Activated CD4-positive, alpha-beta T cell treated with anti-CD3 and anti-CD28 coated beads, Interleukin-2, amount 50 U/mL, for 24 hours (primary cell): ENCODE measurements around the gene F2.
"Not testable (repeated sequence)": the region's sequence is repeated elsewhere in the genome, so short reads cannot be mapped to it uniquely, and the experiment has no call there.

Source experiments
- DNase-seq, 2 donors: peaks; one replicate each; pipeline ENCODE4 v3.0.0-alpha.2; 2020; ENCODE audit warnings: low read depth in 1 of 2, low spot score in 1 of 2

The F2 gene

DNA sequence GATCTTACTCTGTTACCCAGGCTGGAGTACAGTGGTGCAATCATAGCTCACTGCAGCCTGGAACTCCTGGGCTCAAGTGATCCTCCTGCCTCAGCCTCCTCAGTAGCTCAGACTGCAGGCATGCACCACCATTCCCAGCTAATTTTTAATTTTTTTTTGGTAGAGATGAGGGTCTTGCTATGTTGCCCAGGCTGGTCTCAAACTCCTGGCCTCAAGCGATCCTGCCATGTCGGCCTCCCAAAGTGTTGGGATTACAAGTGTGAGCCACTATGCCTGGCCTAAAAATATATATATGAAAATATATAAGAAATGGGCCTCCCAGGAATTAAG lies 1.2 kb upstream of the F2 start:
- not testable (repeated sequence) for DNase-seq

GRCh38 chr11:46718155-46719019 lies 626 bp upstream of the F2 start:
- DNase-seq: no peak

GRCh38 chr11:46719543-46720218 lies 668 bp downstream of the F2 start:
- DNase-seq: no peak

GRCh38 chr11:46721286-46721685 lies 2.3 kb downstream of the F2 start:
- no peak for DNase-seq

DNA sequence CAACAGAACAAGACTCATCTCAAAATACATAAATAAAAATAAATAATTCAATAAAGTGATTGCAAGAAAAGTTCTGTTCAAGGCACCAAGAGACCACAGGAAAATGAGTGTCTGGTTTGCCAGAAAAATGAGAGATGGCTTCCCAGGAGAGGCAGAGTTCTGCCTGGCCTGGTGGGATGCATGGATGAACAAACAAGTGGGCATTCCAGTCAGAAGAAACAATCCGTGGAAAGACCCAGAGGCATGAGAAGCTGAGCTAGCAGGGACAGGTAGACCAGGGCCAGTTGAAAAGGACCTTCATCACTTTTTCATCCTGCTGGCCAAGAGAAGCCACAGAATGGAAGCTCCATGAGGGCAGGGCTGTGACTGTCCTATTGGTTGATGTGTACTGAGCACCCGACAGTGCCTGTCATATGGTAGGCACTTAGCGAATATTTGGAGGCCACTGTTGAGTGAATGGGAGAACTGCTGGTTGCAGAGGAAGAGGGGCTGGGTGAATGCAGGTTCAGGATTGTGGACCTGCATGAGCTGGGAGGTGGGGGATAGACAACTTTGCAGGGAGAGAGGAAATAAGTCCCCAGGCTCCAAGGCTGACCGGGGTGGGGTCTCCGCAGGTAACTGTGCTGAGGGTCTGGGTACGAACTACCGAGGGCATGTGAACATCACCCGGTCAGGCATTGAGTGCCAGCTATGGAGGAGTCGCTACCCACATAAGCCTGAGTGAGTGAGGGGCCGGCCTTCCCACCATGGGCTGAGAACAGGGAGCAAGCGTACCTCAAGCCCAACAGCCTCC lies 3.7 kb downstream of the F2 start:
- DNase-seq: no peak

DNA sequence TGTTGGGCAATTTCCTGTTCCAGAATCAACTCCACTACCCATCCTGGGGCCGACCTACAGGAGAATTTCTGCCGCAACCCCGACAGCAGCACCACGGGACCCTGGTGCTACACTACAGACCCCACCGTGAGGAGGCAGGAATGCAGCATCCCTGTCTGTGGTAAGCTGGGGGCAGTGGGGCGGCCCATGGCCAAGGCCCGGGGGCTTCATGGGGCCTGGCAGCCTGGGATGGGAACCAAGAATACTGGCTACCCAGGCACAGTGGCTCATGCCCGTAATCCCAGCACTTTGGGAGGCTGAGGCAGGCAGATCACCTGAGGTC lies 4.3 kb downstream of the F2 start:
- no peak for DNase-seq

- no peak for DNase-seq
Observed at GRCh38 chr11:46724088-46724487, 5.1 kb downstream of the F2 start.

DNA sequence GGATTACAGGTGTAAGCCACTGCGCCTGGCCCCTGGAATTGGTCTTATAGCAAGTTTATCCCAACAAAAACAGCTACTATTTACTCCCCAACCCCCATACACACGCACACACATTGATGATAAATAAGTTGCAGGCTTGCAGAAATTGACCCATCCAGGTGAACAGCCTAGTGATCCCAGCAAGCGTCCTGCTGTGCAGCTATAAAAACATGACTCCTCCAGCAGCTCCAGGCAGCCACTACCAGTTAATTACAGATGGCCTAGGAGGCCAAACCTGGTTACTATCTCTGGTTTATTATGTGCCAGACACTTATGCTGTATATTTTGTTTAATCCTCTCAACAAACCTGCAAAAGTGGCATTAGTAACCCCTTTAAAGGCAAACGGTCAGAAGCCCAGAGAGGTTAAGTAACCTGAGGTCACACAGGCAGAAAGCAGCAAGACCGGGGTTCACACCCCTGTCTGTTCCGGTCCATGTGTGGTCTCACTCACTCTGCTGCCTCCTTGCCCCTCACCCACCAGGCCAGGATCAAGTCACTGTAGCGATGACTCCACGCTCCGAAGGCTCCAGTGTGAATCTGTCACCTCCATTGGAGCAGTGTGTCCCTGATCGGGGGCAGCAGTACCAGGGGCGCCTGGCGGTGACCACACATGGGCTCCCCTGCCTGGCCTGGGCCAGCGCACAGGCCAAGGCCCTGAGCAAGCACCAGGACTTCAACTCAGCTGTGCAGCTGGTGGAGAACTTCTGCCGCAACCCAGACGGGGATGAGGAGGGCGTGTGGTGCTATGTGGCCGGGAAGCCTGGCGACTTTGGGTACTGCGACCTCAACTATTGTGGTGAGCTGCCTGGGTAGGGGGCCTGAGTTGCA lies 6.6 kb downstream of the F2 start:
- no peak for DNase-seq

DNA sequence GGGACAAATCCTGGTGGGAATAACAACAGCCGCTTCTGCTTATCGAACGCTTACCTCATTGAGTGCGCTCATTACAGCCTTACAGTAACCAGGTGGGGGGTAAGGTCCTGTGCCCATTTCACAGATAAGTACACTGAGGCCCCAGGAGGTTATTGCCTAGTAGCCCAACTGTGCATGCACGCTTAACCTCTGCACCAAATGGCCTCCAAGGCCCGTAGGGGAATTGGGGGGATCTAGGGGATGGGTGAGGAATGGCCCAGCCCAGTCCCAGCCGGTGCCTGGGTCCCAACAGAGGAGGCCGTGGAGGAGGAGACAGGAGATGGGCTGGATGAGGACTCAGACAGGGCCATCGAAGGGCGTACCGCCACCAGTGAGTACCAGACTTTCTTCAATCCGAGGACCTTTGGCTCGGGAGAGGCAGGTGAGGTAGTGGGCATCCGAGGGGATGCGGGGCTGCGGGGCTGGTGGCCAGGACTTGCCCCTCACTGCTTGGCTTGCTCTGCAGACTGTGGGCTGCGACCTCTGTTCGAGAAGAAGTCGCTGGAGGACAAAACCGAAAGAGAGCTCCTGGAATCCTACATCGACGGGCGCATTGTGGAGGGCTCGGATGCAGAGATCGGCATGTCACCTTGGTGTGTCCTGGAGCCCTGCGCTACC lies 7.3 kb downstream of the F2 start:
- DNase-seq: no peak

GRCh38 chr11:46727952-46728658 lies 9.1 kb downstream of the F2 start:
- DNase-seq: no peak

DNA sequence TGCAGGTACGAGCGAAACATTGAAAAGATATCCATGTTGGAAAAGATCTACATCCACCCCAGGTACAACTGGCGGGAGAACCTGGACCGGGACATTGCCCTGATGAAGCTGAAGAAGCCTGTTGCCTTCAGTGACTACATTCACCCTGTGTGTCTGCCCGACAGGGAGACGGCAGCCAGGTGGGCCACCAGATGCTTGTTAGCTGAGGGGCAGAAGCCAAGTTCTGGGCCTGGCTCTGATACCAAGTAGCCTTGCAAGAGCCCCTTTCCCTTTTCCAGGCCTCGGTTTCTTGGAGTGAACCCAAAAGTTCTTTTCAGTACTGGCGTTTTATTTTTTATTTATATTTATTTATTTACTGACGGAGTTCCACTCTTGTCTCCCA lies 9.6 kb downstream of the F2 start:
- DNase-seq: no peak

DNA sequence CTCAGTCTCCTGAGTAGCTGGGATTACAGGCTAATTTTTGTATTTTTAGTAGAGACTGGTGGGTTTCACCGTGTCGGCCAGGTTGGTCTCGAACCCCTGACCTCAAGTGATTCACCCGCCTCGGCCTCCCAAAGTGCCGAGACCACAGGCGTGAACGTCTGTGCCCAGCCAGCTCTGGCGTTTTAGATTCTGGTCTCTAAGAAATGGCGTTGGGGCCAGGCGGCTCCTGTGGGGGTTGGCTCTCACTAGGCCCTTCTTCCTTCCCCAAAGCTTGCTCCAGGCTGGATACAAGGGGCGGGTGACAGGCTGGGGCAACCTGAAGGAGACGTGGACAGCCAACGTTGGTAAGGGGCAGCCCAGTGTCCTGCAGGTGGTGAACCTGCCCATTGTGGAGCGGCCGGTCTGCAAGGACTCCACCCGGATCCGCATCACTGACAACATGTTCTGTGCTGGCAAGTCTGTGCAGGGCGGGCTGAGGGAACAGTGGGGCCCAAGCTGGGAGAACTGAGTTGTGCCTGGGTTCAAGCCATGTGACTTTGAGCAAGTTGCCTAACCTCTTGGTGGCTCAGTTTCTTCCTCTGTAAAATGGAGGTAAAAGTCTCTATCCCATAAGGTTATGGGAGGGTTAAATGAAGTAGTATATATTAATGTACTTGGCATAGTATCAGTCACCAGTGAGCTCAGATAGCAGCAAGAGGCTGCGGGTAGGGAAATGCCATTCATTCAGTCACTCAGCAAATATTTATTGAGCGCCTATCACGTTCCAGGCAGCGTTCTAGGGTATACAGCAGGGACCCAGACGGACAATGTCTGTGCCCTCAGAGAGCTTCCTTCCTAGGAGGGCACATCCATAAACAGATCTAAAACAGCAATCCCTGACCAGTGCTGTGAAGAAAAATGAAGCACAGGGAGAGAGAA lies 10.4 kb downstream of the F2 start:
- DNase-seq: no peak

- DNase-seq: no peak
Observed at GRCh38 chr11:46731545-46731944, 12.5 kb downstream of the F2 start.

GRCh38 chr11:46733234-46733633 lies 14.2 kb downstream of the F2 start:
- DNase-seq: no peak

GRCh38 chr11:46736146-46736545 lies 17.1 kb downstream of the F2 start:
- DNase-seq: no peak

DNA sequence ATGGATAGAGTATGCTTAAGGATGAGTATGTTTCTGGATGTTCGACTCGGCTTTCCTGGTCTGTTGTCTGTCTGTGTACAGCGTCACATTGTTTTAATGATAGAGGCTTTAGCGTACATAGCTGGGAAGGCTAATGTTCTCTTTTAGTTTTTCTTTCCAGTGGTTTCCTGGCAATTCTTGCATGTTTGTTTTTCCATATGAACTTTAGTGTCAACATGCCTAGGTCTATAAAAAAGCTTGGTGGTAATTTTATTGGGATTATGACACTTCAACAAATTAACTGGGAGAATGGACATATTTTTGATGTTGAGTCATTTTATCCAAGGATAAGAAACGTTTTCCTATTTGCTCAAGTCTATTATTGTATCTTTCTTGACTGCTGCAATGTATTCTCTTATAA lies 17.6 kb downstream of the F2 start:
- no peak for DNase-seq

DNA sequence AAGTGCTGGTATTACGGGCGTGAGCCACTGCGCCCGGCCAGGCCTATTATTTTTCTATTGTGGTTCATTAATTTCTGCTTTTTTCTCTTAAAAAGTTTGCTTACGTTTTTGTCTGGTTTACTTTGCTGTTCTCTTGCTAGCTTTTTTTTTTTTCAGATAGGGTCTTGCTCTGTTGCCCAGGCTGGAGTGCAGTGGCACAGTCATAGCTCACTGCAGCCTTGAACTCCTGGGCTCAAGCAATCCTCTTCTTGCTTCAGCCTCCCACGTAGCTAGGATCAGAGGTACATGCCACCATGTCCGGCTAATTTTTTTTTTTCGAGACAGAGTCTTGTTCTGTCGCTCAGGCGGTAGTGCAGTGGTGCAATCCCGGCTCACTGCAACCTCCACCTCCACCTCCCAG lies 18.7 kb downstream of the F2 start:
- no peak for DNase-seq

GRCh38 chr11:46738887-46739286 lies 19.9 kb downstream of the F2 start:
- no peak for DNase-seq
